HepG2 (cell line): ENCODE data around the gene CFL1. TPM values are rescaled to one million over a fixed set of nuclear protein-coding genes. Genes with fewer than 3 reads are reported as not detected.

ENCODE experiments used
- ARHGAP35 ChIP-seq: sonication (generic); formaldehyde crosslinking; IDR thresholded peaks from 2 replicates; pipeline ENCODE4 v1.9.0; 2022; ENCODE audit warnings: mild to moderate bottlenecking, inconsistent platforms, moderate library complexity, missing genetic modification reagents, borderline replicate concordance
- CREB3 ChIP-seq: sonication (generic); formaldehyde crosslinking; IDR thresholded peaks from 2 replicates; pipeline ENCODE4 v1.5.0; 2020; ENCODE audit warnings: missing genetic modification reagents
- FIP1L1 ChIP-seq: fragments of 200-400 bp; formaldehyde crosslinking; IDR thresholded peaks from 2 replicates; pipeline ENCODE4 v1.6.1; 2018; ENCODE audit warnings: low read depth, mild to moderate bottlenecking, low read length, moderate library complexity, borderline replicate concordance; ENCODE audit not compliant: insufficient read depth
- MAX ChIP-seq: IDR thresholded peaks from 2 replicates; pipeline ENCODE4 v1.6.1; 2012; ENCODE audit warnings: inconsistent platforms
- NFAT5 ChIP-seq: sonication (generic); formaldehyde crosslinking; IDR thresholded peaks from 2 replicates; pipeline ENCODE4 v1.4.0; 2020; ENCODE audit warnings: missing genetic modification reagents
- RFXANK ChIP-seq: IDR thresholded peaks from 2 replicates; pipeline ENCODE4 v1.6.1; 2016
- SP2 ChIP-seq: sonication (generic); formaldehyde crosslinking; IDR thresholded peaks from 2 replicates; pipeline ENCODE4 v1.5.1; 2020; ENCODE audit warnings: mild to moderate bottlenecking, missing genetic modification reagents
- STAT6 ChIP-seq: sonication (generic); formaldehyde crosslinking; IDR thresholded peaks from 2 replicates; pipeline ENCODE4 v1.4.0; 2020; ENCODE audit warnings: missing genetic modification reagents, mild to moderate bottlenecking, borderline replicate concordance
- ZNF24 ChIP-seq: fragments of 450-650 bp; IDR thresholded peaks from 2 replicates; pipeline ENCODE4 v1.6.1; 2017; ENCODE audit warnings: antibody characterized with exemption, mild to moderate bottlenecking
- ZNF318 ChIP-seq: sonication (generic); formaldehyde crosslinking; IDR thresholded peaks from 2 replicates; pipeline ENCODE4 v1.4.0; 2020; ENCODE audit warnings: mild to moderate bottlenecking, missing genetic modification reagents
- polyA plus RNA-seq, 8 experiments: library from polyadenylated mRNA; depleted of rRNA in 3 of 8; stranded (reverse) in 7 of 8; unstranded in 1 of 8; fragments of >200 nt; fragmentation: Illumina TruSeq in 4 of 8; extraction: Trizol in 4 of 8; gene quantifications; 2 replicates each; pipeline versions ENCODE4 v1.2.1 to v1.2.3, GENCODE V29; 2011 to 2016; ENCODE audit warnings: low read depth in 4 of 8, missing spikeins in 1 of 8, mixed read lengths in 1 of 8; ENCODE audit not compliant: insufficient read depth in 1 of 8
- total RNA-seq, 5 experiments: library from RNA; depleted of rRNA; stranded (reverse); fragments of >200 nt; fragmentation: Illumina TruSeq; extraction: Trizol; gene quantifications; 2 replicates each; pipeline ENCODE4 v1.2.3, GENCODE V29; 2016; ENCODE audit warnings: low read depth in 1 of 5

CFL1 gene
- total and polyA plus RNA-seq, 2 of the 13 experiments (the other 11 are each of a cell fraction or from before 2014, with no cell fraction given): 379 to 383 TPM

GRCh38 chr11:65900125-65900898 lies 42.3 kb upstream of the CFL1 start, which contains the start of gene FOSL1 (continued):
- TF ChIP-seq NFAT5 (CRISPR knock-in tag): no peak
- 0 out of 2 replicates have a peak, but pooled peaks have one; percentile 34 for TF ChIP-seq RFXANK
- TF ChIP-seq FIP1L1: no peak
- no peak for TF ChIP-seq ZNF24
- TF ChIP-seq MAX: peak; percentile 82
- TF ChIP-seq STAT6: no peak
- TF ChIP-seq ARHGAP35: no peak
- no peak for TF ChIP-seq SP2 (CRISPR knock-in tag)
- TF ChIP-seq ZNF318: no peak
- TF ChIP-seq CREB3 (CRISPR knock-in tag): no peak
